Small intestine (tissue), 7 donors: ENCODE data around the gene ZNF557. TPM values are rescaled to one million over a fixed set of nuclear protein-coding genes. Genes with fewer than 3 reads are reported as not detected.

Source experiments
- DNase-seq, 2 donors: peaks; one replicate each; pipeline versions ENCODE4 v3.0.0 to v3.0.0-alpha.2; 2013
- FAIRE-seq: peaks from 2 replicates; lab custom pipeline; 2012; peaks lifted over from hg19 to GRCh38; lab: Jason Lieb, UNC
- H3K27ac ChIP-seq, 3 donors: one replicate each; pipeline ENCODE4 v1.5.1; 2013; ENCODE audit warnings: low read length in 2 of 3, mild to moderate bottlenecking in 2 of 3, control low read depth in 1 of 3, inconsistent platforms in 1 of 3, low read depth in 1 of 3, moderate library complexity in 1 of 3
- H3K27me3 ChIP-seq, 3 donors: one replicate each; pipeline ENCODE4 v1.6.1; 2013; ENCODE audit warnings: low read length in 3 of 3, inconsistent platforms in 1 of 3; ENCODE audit not compliant: control insufficient read depth in 3 of 3, insufficient read depth in 3 of 3
- H3K36me3 ChIP-seq, 3 donors: one replicate each; pipeline ENCODE4 v1.6.1; 2013; ENCODE audit warnings: low read length in 3 of 3, inconsistent platforms in 1 of 3, low read depth in 1 of 3, mild to moderate bottlenecking in 1 of 3, moderate library complexity in 1 of 3; ENCODE audit not compliant: control insufficient read depth in 3 of 3, insufficient read depth in 2 of 3
- H3K4me1 ChIP-seq, 3 donors: one replicate each; pipeline ENCODE4 v1.6.1; 2013; ENCODE audit warnings: low read length in 2 of 3, inconsistent platforms in 1 of 3, low read depth in 1 of 3, mild to moderate bottlenecking in 1 of 3, moderate library complexity in 1 of 3; ENCODE audit not compliant: control insufficient read depth in 3 of 3, insufficient read depth in 2 of 3
- H3K4me3 ChIP-seq, 3 donors: one replicate each; pipeline ENCODE4 v1.5.1; 2013; ENCODE audit warnings: low read length in 3 of 3, control low read depth in 1 of 3, inconsistent platforms in 1 of 3, low read depth in 1 of 3, mild to moderate bottlenecking in 1 of 3, moderate library complexity in 1 of 3
- H3K9me3 ChIP-seq, 2 donors: one replicate each; pipeline ENCODE4 v1.6.1; 2013; ENCODE audit warnings: low read depth in 1 of 2, low read length in 1 of 2; ENCODE audit not compliant: control insufficient read depth in 2 of 2, insufficient read depth in 1 of 2
- WGBS, 3 donors: extraction: QIAGEN DNeasy Blood & Tissue Kit; methylation state at CpG; one replicate each; pipeline ENCODE4 v1.1.7; 2013; 5-methylcytosine and 5-hydroxymethylcytosine counted together
- polyA plus RNA-seq, 4 donors: library from polyadenylated mRNA; stranded (reverse) in 3 of 4; unstranded in 1 of 4; fragments of 200-250 nt in 3 of 4; fragments of 120-200 nt in 1 of 4; gene quantifications; one replicate each; pipeline versions ENCODE4 v1.2.1 to v1.2.3, GENCODE V29; 2013
- donor health status: healthy with polysubstance abuse.
- donor health status: control.
- donor health status: control.
- donor health status: Bipolar disorder and iron deficiency.
- donor health status: healthy.

Gene ZNF557
- polyA plus RNA-seq, 4 donors = 1.9 to 6.6 (median 2.4) TPM

DNA sequence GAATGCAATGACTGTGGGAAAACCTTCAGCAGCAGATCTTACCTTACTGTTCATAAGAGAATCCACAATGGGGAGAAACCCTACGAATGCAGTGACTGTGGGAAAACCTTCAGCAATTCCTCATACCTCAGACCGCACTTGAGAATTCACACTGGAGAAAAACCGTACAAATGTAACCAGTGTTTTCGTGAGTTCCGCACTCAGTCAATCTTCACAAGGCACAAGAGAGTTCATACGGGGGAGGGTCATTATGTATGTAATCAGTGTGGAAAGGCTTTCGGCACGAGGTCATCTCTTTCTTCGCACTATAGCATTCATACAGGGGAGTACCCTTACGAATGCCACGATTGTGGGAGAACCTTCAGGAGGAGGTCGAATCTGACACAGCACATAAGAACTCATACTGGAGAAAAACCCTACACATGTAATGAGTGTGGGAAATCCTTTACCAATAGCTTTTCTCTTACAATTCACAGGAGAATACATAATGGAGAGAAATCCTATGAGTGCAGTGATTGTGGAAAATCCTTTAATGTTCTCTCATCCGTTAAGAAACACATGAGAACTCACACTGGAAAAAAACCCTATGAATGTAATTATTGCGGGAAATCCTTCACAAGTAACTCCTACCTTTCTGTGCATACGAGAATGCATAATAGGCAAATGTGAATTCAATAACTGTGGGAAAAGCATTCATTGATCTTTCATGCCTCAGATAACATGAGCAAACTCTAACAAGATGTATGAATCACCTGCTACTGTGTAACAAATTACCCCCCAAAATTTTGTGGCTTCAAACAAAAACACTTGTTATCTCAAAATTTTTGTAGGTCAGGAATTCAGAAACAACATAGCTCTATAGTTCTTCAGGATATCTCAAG, 13.8 kb downstream of the ZNF557 start:
- no peak for FAIRE-seq
- Histone ChIP-seq H3K27ac (no peak overlapping the region), H3K4me1 (no peaks in the 10 kb centered on the region), H3K27me3 (no peaks in the 10 kb centered on the region), H3K4me3 (no peak overlapping the region), H3K9me3 (peaks cover 11 to 79% of the 10 kb centered on the region in 2 donors), H3K36me3 (peaks cover 37 to 55% (median 41%) of the 10 kb centered on the region in 3 donors)
- DNase-seq = peak in 1 of 2 donors; percentile 37
- WGBS, 3 donors = 98 to 99% (median 98%) methylated on average over 15 of the region's 15 CpGs

DNA sequence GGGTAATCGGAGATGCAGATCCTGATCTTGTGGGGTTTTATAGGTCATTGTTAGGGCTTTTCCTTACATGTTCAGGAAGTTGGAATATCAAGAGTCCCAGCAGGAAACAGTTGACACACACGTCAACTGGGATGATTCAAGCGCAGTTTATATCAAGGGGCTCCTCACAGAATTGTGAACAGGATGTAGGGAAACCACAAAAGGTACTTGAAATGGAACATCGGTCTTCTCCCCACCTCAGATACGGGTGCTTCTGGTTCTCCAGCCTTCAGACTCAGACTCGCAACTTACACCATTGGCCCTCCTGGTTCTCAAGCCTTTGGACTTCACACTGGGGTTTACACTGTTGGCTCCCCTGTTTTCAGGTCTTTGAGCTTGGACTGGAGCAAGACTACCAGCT, 19.5 kb downstream of the ZNF557 start:
- WGBS, 3 donors = 84 to 93% (median 91%) methylated on average over 6 of the region's 6 CpGs
- DNase-seq (no peak), FAIRE-seq (no peak)
- Histone ChIP-seq H3K4me3 (no peak overlapping the region), H3K27ac (no peak overlapping the region), H3K36me3 (peaks cover 3 to 11% (median 8%) of the 10 kb centered on the region in 3 donors), H3K4me1 (no peaks in the 10 kb centered on the region), H3K9me3 (peaks cover 0 to 84% of the 10 kb centered on the region in 2 donors), H3K27me3 (no peaks in the 10 kb centered on the region)

DNA sequence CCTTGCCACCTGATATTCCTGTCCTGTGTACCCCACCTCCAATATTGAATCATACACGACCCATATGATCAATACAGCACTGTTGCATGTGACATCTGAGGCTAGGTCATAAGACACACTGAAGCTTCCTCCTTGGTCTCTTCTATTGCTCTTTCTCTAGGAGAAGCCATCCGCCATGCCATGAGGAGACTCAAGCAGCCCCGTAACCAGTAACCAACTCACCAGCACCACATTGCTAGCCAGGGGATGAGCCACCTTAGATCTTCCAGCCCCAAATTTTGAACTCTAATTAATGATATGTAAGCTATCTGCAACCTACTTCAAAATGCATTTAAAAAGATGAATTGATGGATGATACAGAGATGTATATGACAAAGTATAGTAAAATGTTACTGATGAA, 28.6 kb downstream of the ZNF557 start:
- Histone ChIP-seq H3K27me3 (no peaks in the 10 kb centered on the region), H3K27ac (no peak overlapping the region), H3K9me3 (peaks cover 0 to 23% of the 10 kb centered on the region in 2 donors), H3K4me3 (no peak overlapping the region), H3K36me3 (no peaks in the 10 kb centered on the region), H3K4me1 (peaks cover 0 to 15% (median 0%) of the 10 kb centered on the region in 3 donors)
- DNase-seq (no peak), FAIRE-seq (no peak)
- 94 to 97% (median 95%) methylated on average over 3 of the region's 3 CpGs for WGBS, 3 donors

DNA sequence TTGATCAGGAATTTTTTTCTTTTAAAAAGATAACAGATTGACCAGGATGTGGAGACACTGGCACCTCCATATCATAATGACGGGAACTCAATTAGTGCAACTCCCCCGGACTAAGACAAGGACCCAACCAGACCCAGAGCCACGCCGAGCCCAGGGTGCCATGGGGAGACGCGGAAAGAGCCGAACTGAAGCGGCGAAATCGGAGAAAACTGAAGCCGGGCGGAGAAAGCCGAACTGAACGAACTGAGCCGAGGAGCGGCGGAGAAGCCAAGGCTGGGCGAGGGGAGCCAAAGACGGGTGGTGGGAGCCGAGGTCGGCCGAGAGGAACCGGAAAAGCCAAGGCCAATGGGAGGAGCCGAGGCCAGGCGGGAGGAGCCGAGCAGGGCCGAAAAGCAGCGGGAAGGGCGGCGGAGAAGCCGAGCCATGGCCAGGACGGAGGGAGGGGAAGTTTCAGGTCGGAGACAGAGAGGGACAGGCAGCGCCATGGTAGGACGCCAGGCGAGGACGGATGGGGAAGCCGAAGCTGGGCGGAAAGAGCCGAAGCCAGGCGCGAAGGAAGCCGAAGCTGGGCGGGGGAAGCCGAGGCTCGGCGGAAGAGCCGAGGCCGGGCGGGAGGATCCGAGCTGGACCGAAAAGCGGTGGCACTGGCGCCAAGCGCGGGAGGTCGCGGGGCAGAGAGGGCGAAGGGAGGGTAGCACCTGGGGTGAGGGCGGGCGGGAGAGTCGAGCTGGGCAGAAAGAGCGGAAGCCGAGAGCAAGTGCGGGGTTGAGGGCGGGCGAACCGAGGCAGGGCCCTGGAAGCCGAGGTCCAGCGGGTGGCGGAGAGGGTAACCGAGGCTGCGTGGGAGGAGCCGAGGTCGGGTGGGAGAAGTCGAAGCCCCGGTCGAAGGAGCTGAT, 29.4 kb downstream of the ZNF557 start:
- Histone ChIP-seq H3K27ac (peak overlapping the region; percentile 85 to 95 (median 90)), H3K4me1 (peaks cover 0 to 15% (median 0%) of the 10 kb centered on the region in 3 donors), H3K9me3 (peaks cover 0 to 17% of the 10 kb centered on the region in 2 donors), H3K4me3 (peak overlapping the region; percentile 42 to 82 (median 79)), H3K27me3 (no peaks in the 10 kb centered on the region), H3K36me3 (no peaks in the 10 kb centered on the region)
- FAIRE-seq = no peak
- DNase-seq = peak; percentile 90 to 96
- 0% methylated on average over 67 to 78 of the region's 78 CpGs for WGBS, 3 donors

DNA sequence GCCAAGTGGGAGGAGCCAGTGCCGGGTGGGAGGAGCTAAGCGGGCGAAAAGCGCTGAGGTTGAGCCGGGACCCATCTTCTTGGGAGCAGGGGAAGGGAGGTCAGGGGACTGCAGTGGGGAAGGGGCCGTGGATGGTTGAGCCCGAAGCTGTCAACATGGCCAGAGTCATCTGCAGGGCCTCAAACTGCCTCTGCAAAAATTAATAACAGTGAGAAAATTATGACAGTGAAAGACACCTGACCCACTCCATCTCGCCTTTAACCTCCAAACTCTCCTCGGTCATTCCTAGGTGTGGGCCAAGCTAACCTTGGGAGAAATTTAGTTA, 30.1 kb downstream of the ZNF557 start:
- peaks cover 0 to 14% of the 10 kb centered on the region in 2 donors for H3K9me3 ChIP-seq
- H3K27ac ChIP-seq = peak overlapping the region; percentile 85 to 95 (median 90)
- WGBS, 3 donors = 11 to 13% (median 13%) methylated on average over 9 of the region's 9 CpGs
- H3K4me3 ChIP-seq = peak overlapping the region in 2 of 3 donors; percentile 79 to 82
- no peaks in the 10 kb centered on the region for H3K36me3 ChIP-seq
- no peak for DNase-seq
- no peak for FAIRE-seq
- H3K27me3 ChIP-seq = no peaks in the 10 kb centered on the region
- peaks cover 0 to 15% (median 0%) of the 10 kb centered on the region in 3 donors for H3K4me1 ChIP-seq

DNA sequence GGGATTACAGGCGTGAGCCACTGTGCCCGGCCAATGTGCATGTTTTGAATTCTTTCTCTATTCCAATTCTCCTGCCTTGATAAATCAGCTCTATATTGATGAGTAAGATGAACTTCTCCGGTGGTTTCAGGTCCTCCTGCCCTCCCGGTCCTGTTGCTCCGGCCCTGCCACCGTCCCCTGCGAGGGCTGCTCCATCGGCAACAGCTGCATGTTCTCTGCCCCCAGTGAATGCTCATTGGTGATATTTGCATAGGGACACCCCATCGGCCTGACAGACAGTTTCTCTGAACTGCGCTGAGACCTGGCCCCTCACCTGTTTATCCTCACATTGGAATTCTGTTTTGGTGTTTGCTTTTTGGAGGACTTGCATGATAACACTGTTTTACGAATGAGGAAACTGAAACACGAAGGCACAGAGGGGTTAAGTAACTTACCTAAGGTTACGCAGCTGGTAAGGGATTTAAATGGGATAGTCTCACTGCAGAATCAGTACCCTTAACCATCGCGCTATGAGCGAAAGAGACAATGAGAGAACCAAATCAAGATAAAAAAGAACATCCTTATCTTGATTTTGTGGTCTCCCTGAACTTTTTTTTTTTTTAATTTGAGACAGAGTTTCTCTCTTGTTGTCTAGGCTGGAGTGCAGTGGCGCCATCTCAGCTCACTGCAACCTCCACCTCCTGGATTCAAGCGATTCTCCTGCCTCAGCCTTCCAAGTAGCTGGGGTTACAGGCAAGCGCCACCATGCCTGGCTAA, 32.2 kb downstream of the ZNF557 start:
- no peak overlapping the region for H3K27ac ChIP-seq
- H3K36me3 ChIP-seq = no peaks in the 10 kb centered on the region
- DNase-seq (no peak), FAIRE-seq (no peak)
- peaks cover 0 to 15% (median 0%) of the 10 kb centered on the region in 3 donors for H3K4me1 ChIP-seq
- H3K4me3 ChIP-seq = no peak overlapping the region
- H3K27me3 ChIP-seq = no peaks in the 10 kb centered on the region
- peaks cover 0 to 3% of the 10 kb centered on the region in 2 donors for H3K9me3 ChIP-seq
- 17 to 54% (median 33%) methylated on average over 19 of the region's 19 CpGs for WGBS, 3 donors

DNA sequence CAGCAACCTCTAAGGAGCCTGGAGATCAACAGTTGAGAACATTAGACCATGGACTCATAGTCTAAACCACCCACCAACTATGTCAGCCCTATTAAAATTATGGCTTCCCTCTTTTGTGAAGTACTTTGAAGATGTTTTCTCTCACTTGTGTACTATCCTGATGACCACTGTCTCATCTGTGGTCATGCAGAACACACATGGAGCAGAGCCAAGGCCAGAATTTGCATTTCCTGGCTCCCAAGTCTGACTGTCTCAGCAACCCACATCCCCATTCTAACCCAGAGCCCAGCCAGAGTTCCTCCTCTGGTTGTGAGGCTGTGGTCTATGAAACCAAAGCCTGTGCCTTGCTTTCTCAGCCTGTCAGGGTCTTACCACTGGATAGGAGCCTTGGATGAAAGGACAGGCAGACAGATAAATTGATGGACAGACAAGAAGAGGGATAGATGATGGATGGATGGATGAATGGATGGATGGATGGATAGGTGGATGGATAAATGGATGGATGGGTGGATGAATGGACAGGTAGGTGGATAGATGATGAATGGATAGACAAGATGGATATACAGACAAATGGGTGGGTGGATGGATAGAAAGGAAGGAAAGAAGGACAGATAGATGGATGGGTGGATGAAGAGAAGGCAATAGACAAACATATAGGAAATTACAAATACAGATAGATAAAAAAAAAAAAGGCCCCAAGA, 35.4 kb downstream of the ZNF557 start:
- Histone ChIP-seq H3K27me3 (no peaks in the 10 kb centered on the region), H3K4me1 (peaks cover 0 to 10% (median 0%) of the 10 kb centered on the region in 3 donors), H3K4me3 (no peak overlapping the region), H3K27ac (no peak overlapping the region), H3K36me3 (no peaks in the 10 kb centered on the region), H3K9me3 (peaks cover 0 to 5% of the 10 kb centered on the region in 2 donors)
- DNase-seq (no peak), FAIRE-seq (no peak)
